ENCODE data around the gene LLGL1. TPM values are rescaled to one million over a fixed set of nuclear protein-coding genes. Genes with fewer than 3 reads are reported as not detected.

Gene LLGL1
- total and polyA plus RNA-seq, 10 of the 15 experiments (the other 5 are each of a cell fraction or from before 2014, with no cell fraction given) = 0.02 to 9.2 (median 2.5) TPM

- TF ChIP-seq CREB1 (IDR thresholded peaks at IDR 0.05; ENCODE audit: low read depth) = 0 out of 2 replicates have a peak, but pooled peaks have one; percentile 10
- 0 out of 2 replicates have a peak, but pooled peaks have one; percentile 22 for TF ChIP-seq YY1 (IDR thresholded peaks at IDR 0.05; ENCODE audit: low read depth, low read length)
- peak; percentile 75 for TF ChIP-seq MLLT1 (IDR thresholded peaks at IDR 0.05)
- no peak for TF ChIP-seq ZSCAN29 (IDR thresholded peaks at IDR 0.05)
- TF ChIP-seq CBFB (IDR thresholded peaks at IDR 0.05; ENCODE audit: low read depth) = 0 out of 2 replicates have a peak, but pooled peaks have one; percentile 21
- TF ChIP-seq POLR2AphosphoS2 (IDR thresholded peaks at IDR 0.05; ENCODE audit: low read depth, low read length) = no peak
- 0 out of 2 replicates have a peak, but pooled peaks have one; percentile 36 for TF ChIP-seq POLR2A (IDR thresholded peaks at IDR 0.05; ENCODE audit: low read depth, low read length)
- no peak for TF ChIP-seq ESRRA (IDR thresholded peaks at IDR 0.05; ENCODE audit: low read length)
- TF ChIP-seq JUNB (IDR thresholded peaks at IDR 0.05) = peak; percentile 59
- 0 out of 2 replicates have a peak, but pooled peaks have one; percentile 32 for TF ChIP-seq IRF4 (IDR thresholded peaks at IDR 0.05; ENCODE audit: low read depth, low read length)
- TF ChIP-seq EED (IDR thresholded peaks at IDR 0.05; ENCODE audit: low read depth) = peak; percentile 38; the same call in 1 of the 2 replicates
- TF ChIP-seq, protein P1, sequence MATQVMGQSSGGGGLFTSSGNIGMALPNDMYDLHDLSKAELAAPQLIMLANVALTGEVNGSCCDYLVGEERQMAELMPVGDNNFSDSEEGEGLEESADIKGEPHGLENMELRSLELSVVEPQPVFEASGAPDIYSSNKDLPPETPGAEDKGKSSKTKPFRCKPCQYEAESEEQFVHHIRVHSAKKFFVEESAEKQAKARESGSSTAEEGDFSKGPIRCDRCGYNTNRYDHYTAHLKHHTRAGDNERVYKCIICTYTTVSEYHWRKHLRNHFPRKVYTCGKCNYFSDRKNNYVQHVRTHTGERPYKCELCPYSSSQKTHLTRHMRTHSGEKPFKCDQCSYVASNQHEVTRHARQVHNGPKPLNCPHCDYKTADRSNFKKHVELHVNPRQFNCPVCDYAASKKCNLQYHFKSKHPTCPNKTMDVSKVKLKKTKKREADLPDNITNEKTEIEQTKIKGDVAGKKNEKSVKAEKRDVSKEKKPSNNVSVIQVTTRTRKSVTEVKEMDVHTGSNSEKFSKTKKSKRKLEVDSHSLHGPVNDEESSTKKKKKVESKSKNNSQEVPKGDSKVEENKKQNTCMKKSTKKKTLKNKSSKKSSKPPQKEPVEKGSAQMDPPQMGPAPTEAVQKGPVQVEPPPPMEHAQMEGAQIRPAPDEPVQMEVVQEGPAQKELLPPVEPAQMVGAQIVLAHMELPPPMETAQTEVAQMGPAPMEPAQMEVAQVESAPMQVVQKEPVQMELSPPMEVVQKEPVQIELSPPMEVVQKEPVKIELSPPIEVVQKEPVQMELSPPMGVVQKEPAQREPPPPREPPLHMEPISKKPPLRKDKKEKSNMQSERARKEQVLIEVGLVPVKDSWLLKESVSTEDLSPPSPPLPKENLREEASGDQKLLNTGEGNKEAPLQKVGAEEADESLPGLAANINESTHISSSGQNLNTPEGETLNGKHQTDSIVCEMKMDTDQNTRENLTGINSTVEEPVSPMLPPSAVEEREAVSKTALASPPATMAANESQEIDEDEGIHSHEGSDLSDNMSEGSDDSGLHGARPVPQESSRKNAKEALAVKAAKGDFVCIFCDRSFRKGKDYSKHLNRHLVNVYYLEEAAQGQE (IDR thresholded peaks at IDR 0.05; ENCODE audit: low read depth, low read length) = no peak
- TF ChIP-seq HCFC1 (IDR thresholded peaks at IDR 0.05; ENCODE audit: low read length) = no peak
- TF ChIP-seq TCF3 (IDR thresholded peaks at IDR 0.05; ENCODE audit: borderline replicate concordance, insufficient read depth, low read depth, low read length) = no peak
- no peak for TF ChIP-seq MYC (IDR thresholded peaks at IDR 0.05; ENCODE audit: insufficient read depth, insufficient read length, insufficient replicate concordance, low read length, severe bottlenecking)
These were observed 39.4 kb upstream of the LLGL1 start (continued) for GRCh38 chr17:18185832-18186626.

Data from GM12878 (cell line).